Measurements from ENCODE around the gene CCDC141. TPM values are rescaled to one million over a fixed set of nuclear protein-coding genes. Genes with fewer than 3 reads are reported as not detected.

CCDC141 gene
- total and polyA plus RNA-seq, 11 donors, result 10.6 to 258 (median 137) TPM

- intact Hi-C loops (cut with DNase I), result no loop called here
- no peaks in the 10 kb centered on the region for H3K27me3 ChIP-seq
- H3K9me3 ChIP-seq, result no peaks in the 10 kb centered on the region
- H3K4me1 ChIP-seq, result peaks cover 0 to 34% (median 17%) of the 10 kb centered on the region in 12 donors
- 35 to 42% (median 37%) methylated on average over 2 of the region's 2 CpGs for WGBS, 4 donors
- ATAC-seq (peak; percentile 56 to 79 (median 68)), DNase-seq (no peak)
- TF ChIP-seq POLR2A (IDR thresholded peaks at IDR 0.05), result no peak
- TF ChIP-seq CTCF (IDR thresholded peaks at IDR 0.05), result no peak
- H3K27ac ChIP-seq, result peak overlapping the region; percentile 22 to 79 (median 60)
- H3K4me3 ChIP-seq, result no peak overlapping the region
- H3K36me3 ChIP-seq, result peaks cover 0 to 21% (median 7%) of the 10 kb centered on the region in 9 donors
Observed at GRCh38 chr2:178844701-178845100, 205.2 kb downstream of the CCDC141 start.

GRCh38 chr2:178844269-178844668 lies 205.7 kb downstream of the CCDC141 start:
- Histone ChIP-seq H3K9me3 (no peaks in the 10 kb centered on the region), H3K4me3 (no peak overlapping the region), H3K36me3 (peaks cover 0 to 19% (median 7%) of the 10 kb centered on the region in 9 donors), H3K27me3 (no peaks in the 10 kb centered on the region), H3K4me1 (peaks cover 0 to 34% (median 17%) of the 10 kb centered on the region in 12 donors), H3K27ac (peak overlapping the region; percentile 22 to 79 (median 60))
- intact Hi-C loops (cut with DNase I), result no loop called here
- TF ChIP-seq CTCF (IDR thresholded peaks at IDR 0.05), result no peak
- TF ChIP-seq POLR2A (IDR thresholded peaks at IDR 0.05), result no peak
- WGBS, 4 donors, result 51 to 67% (median 60%) methylated on average over 4 of the region's 4 CpGs
- ATAC-seq, result peak; percentile 40 to 62 (median 58)
- DNase-seq, result no peak

GRCh38 chr2:178843697-178844096 lies 206.2 kb downstream of the CCDC141 start:
- peaks cover 0 to 24% (median 7%) of the 10 kb centered on the region in 9 donors for H3K36me3 ChIP-seq
- WGBS, 4 donors, result 60 to 72% (median 65%) methylated on average over 1 of the region's 1 CpG
- intact Hi-C loops (cut with DNase I), result no loop called here
- peaks cover 0 to 34% (median 17%) of the 10 kb centered on the region in 12 donors for H3K4me1 ChIP-seq
- H3K9me3 ChIP-seq, result no peaks in the 10 kb centered on the region
- ATAC-seq (no peak), DNase-seq (no peak)
- no peaks in the 10 kb centered on the region for H3K27me3 ChIP-seq
- H3K4me3 ChIP-seq, result no peak overlapping the region
- no peak for TF ChIP-seq CTCF (IDR thresholded peaks at IDR 0.05)
- peak overlapping the region in 6 of 12 donors; percentile 12 to 79 (median 63) for H3K27ac ChIP-seq

GRCh38 chr2:178836807-178837206 lies 213.1 kb downstream of the CCDC141 start:
- H3K36me3 ChIP-seq, result peaks cover 0 to 23% (median 5%) of the 10 kb centered on the region in 9 donors
- no peaks in the 10 kb centered on the region for H3K27me3 ChIP-seq
- peak overlapping the region in 3 of 12 donors; percentile 0 to 20 (median 7) for H3K27ac ChIP-seq
- H3K4me1 ChIP-seq, result peaks cover 0 to 11% (median 0%) of the 10 kb centered on the region in 12 donors
- DNase-seq, result no peak
- intact Hi-C loops (cut with DNase I), result no loop called here
- no peak overlapping the region for H3K4me3 ChIP-seq
- 31 to 46% (median 43%) methylated on average over 4 of the region's 4 CpGs for WGBS, 4 donors
- no peak for TF ChIP-seq CTCF (IDR thresholded peaks at IDR 0.05)
- no peak for TF ChIP-seq POLR2A (IDR thresholded peaks at IDR 0.05)
- ATAC-seq, result peak in 1 of 4 donors; percentile 13
- H3K9me3 ChIP-seq, result no peaks in the 10 kb centered on the region
